ENCODE data around the gene KDM5B.

- no peak for TF ChIP-seq POLR2A (IDR thresholded peaks at IDR 0.05; ENCODE audit: low read length)
- no peak for TF ChIP-seq GATA1 (IDR thresholded peaks at IDR 0.05; ENCODE audit: low read depth, low read length)
Observed at GRCh38 chr1:202794051-202794740, 14.0 kb downstream of the KDM5B start.
